Endothelial cell of umbilical vein (primary cell): Measurements from ENCODE around the gene CFAP100. TPM values are rescaled to one million over a fixed set of nuclear protein-coding genes. Genes with fewer than 3 reads are reported as not detected.

ENCODE experiments used
- BruUV-seq: library from RNA; stranded (reverse); fragments of 400-500 nt; replicated peaks from 2 replicates; lab custom pipeline; 2021; lab: Mats Ljungman, UMichigan
- CTCF ChIA-PET: fragments of 300-600, 350-600 bp; sonication (Branson Sonifier 250); formaldehyde crosslinking; loops from one replicate; lab custom pipeline; 2021; ENCODE audit warnings: antibody characterized with exemption, inconsistent platforms; lab: Charles Lee
- POLR2A ChIA-PET: fragments of 300-600, 350-600 bp; sonication (Branson Sonifier 250); formaldehyde crosslinking; loops from one replicate; lab custom pipeline; 2021; ENCODE audit warnings: antibody characterized with exemption, inconsistent platforms; lab: Charles Lee
- DNase-seq: peaks from one replicate; pipeline ENCODE4 v3.0.0-alpha.2; 2011; ENCODE audit warnings: low read depth, low spot score
- FAIRE-seq: peaks from 2 replicates; lab custom pipeline; 2011; peaks lifted over from hg19 to GRCh38; lab: Jason Lieb, UNC
- H2AFZ ChIP-seq: 2 replicates; pipeline ENCODE4 v1.6.0; 2012; ENCODE audit warnings: low read depth, low read length, control low read depth, inconsistent platforms
- H3K27ac ChIP-seq: 2 replicates; pipeline ENCODE4 v1.5.1; 2011; ENCODE audit warnings: low read depth, mild to moderate bottlenecking, control low read depth, low read length, moderate library complexity; ENCODE audit not compliant: insufficient read depth
- H3K27me3 ChIP-seq, 2 experiments: 2 replicates each; pipeline versions ENCODE4 v1.6.0 to v1.6.1; 2011; ENCODE audit warnings: low read length in 2 of 2, mixed read lengths in 1 of 2; ENCODE audit not compliant: control insufficient read depth in 2 of 2, insufficient read depth in 2 of 2
- H3K36me3 ChIP-seq, 2 experiments: 2 replicates in 1 of 2; 3 replicates in 1 of 2; pipeline ENCODE4 v1.5.1; 2011; ENCODE audit warnings: low read length in 2 of 2, mild to moderate bottlenecking in 1 of 2, moderate library complexity in 1 of 2; ENCODE audit not compliant: control insufficient read depth in 2 of 2, insufficient read depth in 2 of 2; ENCODE audit errors: extremely low read depth in 1 of 2
- H3K4me1 ChIP-seq: 3 replicates; pipeline ENCODE4 v1.5.1; 2011; ENCODE audit warnings: mild to moderate bottlenecking, low read length; ENCODE audit not compliant: control insufficient read depth, insufficient read depth; ENCODE audit errors: extremely low read depth
- H3K4me2 ChIP-seq: 2 replicates; pipeline ENCODE4 v1.6.1; 2011; ENCODE audit warnings: low read length, control low read depth, mixed read lengths; ENCODE audit not compliant: insufficient read depth
- H3K4me3 ChIP-seq, 3 experiments: fragments of 200-600 bp in 1 of 3; sonication (generic), shearing (Covaris generic) in 1 of 3; replicated peaks in 1 of 3; 2 replicates each; pipeline ENCODE4 v1.5.1; 2011 to 2016; ENCODE audit warnings: control low read depth in 3 of 3, low read length in 3 of 3, mild to moderate bottlenecking in 2 of 3, inconsistent platforms in 1 of 3, low read depth in 1 of 3, moderate library complexity in 1 of 3; ENCODE audit not compliant: insufficient read depth in 1 of 3
- H3K79me2 ChIP-seq: 2 replicates; pipeline ENCODE4 v1.6.0; 2012; ENCODE audit warnings: low read length, inconsistent platforms; ENCODE audit not compliant: control insufficient read depth, insufficient read depth
- H3K9ac ChIP-seq: replicated peaks from 2 replicates; pipeline ENCODE3; 2011; ENCODE audit warnings: low read length, control low read depth; ENCODE audit not compliant: insufficient read depth; ENCODE audit errors: extremely low read depth
- H3K9me1 ChIP-seq: replicated peaks from 3 replicates; pipeline ENCODE4 v1.6.0; 2011; ENCODE audit warnings: mild to moderate bottlenecking, low read length; ENCODE audit not compliant: control insufficient read depth, insufficient read depth; ENCODE audit errors: extremely low read depth
- H3K9me3 ChIP-seq: replicated peaks from 2 replicates; pipeline ENCODE4 v1.5.1; 2012; ENCODE audit warnings: low read length, inconsistent platforms; ENCODE audit not compliant: control insufficient read depth, insufficient read depth
- H4K20me1 ChIP-seq: replicated peaks from 2 replicates; pipeline ENCODE3; 2011; ENCODE audit warnings: mild to moderate bottlenecking, low read length; ENCODE audit not compliant: control insufficient read depth, insufficient read depth; ENCODE audit errors: extremely low read depth
- CTCF ChIP-seq, 2 donors: IDR thresholded peaks; 1 replicate in 1 of 2; 2 replicates in 1 of 2; pipeline ENCODE4 v1.5.1; 2011; ENCODE audit warnings: low read length in 2 of 2, mild to moderate bottlenecking in 2 of 2, moderate library complexity in 2 of 2, control low read depth in 1 of 2, inconsistent platforms in 1 of 2, low read depth in 1 of 2; ENCODE audit not compliant: insufficient read depth in 1 of 2; ENCODE audit errors: extremely low read depth in 1 of 2
- EZH2 ChIP-seq: IDR thresholded peaks from 2 replicates; pipeline ENCODE4 v1.6.1; 2012; ENCODE audit warnings: borderline replicate concordance, low read depth, mild to moderate bottlenecking, moderate library complexity, low read length, inconsistent platforms; ENCODE audit not compliant: severe bottlenecking
- FOS ChIP-seq: IDR thresholded peaks from 2 replicates; pipeline ENCODE4 v1.6.1; 2011; ENCODE audit warnings: mild to moderate bottlenecking, low read length, moderate library complexity, borderline replicate concordance; ENCODE audit not compliant: insufficient read depth
- GATA2 ChIP-seq: IDR thresholded peaks from 2 replicates; pipeline ENCODE4 v1.7.0; 2011; ENCODE audit warnings: low read depth, mild to moderate bottlenecking, moderate library complexity, mixed read lengths, low read length; ENCODE audit not compliant: insufficient read length, insufficient read depth
- JUN ChIP-seq: IDR thresholded peaks from 2 replicates; pipeline ENCODE4 v1.6.1; 2011; ENCODE audit warnings: borderline replicate concordance, low read depth; ENCODE audit not compliant: insufficient read length, insufficient read depth
- MAX ChIP-seq: IDR thresholded peaks from 2 replicates; pipeline ENCODE4 v1.6.1; 2011; ENCODE audit not compliant: insufficient read depth, insufficient read length
- MYC ChIP-seq: IDR thresholded peaks from one replicate; pipeline ENCODE4 v1.6.1; 2011; ENCODE audit warnings: mild to moderate bottlenecking, low read depth, low read length
- POLR2A ChIP-seq: IDR thresholded peaks from 2 replicates; pipeline ENCODE4 v1.6.1; 2012; ENCODE audit warnings: low read depth, mild to moderate bottlenecking, control low read depth, low read length
- POLR2AphosphoS5 ChIP-seq: IDR thresholded peaks from 2 replicates; pipeline ENCODE4 v1.6.1; 2012; ENCODE audit warnings: low read depth, mild to moderate bottlenecking, control low read depth, low read length, moderate library complexity; ENCODE audit not compliant: insufficient read depth
- dilution Hi-C: fragments of 300-500 bp; cut with MboI; formaldehyde crosslinking; loops from one replicate; pipeline ENCODE4 v1.15.0; 2019; ENCODE audit warnings: low sequenced_read_pairs; ENCODE audit not compliant: extremely low pct_ligation_motif_present
- intact Hi-C: fragments of 100-400 bp; cut with micrococcal nuclease; formaldehyde crosslinking; loops from one replicate; pipeline ENCODE4 v1.10.0; 2022
- polyA plus RNA-seq, 4 experiments: library from polyadenylated mRNA; depleted of rRNA in 3 of 4; stranded (reverse) in 3 of 4; unstranded in 1 of 4; fragments of >200 nt; gene quantifications; 2 replicates each; pipeline versions ENCODE4 v1.2.1 to v1.2.3, GENCODE V29; 2011 to 2012; ENCODE audit warnings: missing spikeins in 1 of 4
- total RNA-seq: library from RNA; stranded (reverse); gene quantifications from 2 replicates; pipeline ENCODE4 v1.2.3, GENCODE V29; 2021

The CFAP100 gene
- total and polyA plus RNA-seq, 2 donors (not counting 3 experiments of a cell fraction or from before 2014, with no cell fraction given), result not detected

GRCh38 chr3:126416943-126417342, 22.2 kb downstream of the CFAP100 start:
- no peak overlapping the region for H3K4me2 ChIP-seq
- no peak for FAIRE-seq
- H3K79me2 ChIP-seq, result no peaks in the 10 kb centered on the region
- H3K9me3 ChIP-seq, result no peaks in the 10 kb centered on the region
- H3K27me3 ChIP-seq, result peaks cover 2 to 6% of the 10 kb centered on the region in 2 experiments
- no peak overlapping the region for H2AFZ ChIP-seq
- no TSS peak for BruUV-seq
- dilution Hi-C loops, result no loop called here
- no peak overlapping the region for H3K9ac ChIP-seq
- ChIA-PET POLR2A (no interaction called here), CTCF (no interaction called here)
- TF ChIP-seq POLR2AphosphoS5 (no peak), GATA2 (no peak), CTCF (IDR thresholded peaks at IDR 0.05; ENCODE audit: extremely low read depth in 1 of 2, insufficient read depth in 1 of 2, low read depth in 1 of 2, low read length in 2 of 2) (no peak), EZH2 (no peak), MYC (no peak), JUN (no peak), MAX (no peak), FOS (no peak), POLR2A (no peak)
- H4K20me1 ChIP-seq, result no peaks in the 10 kb centered on the region
- H3K4me1 ChIP-seq, result no peaks in the 10 kb centered on the region
- H3K4me3 ChIP-seq, result no peak overlapping the region
- H3K9me1 ChIP-seq, result no peaks in the 10 kb centered on the region
- no peak overlapping the region for H3K27ac ChIP-seq
- no peak for DNase-seq
- intact Hi-C loops, result no loop called here
- no peaks in the 10 kb centered on the region for H3K36me3 ChIP-seq
